ENCODE results near the gene RGS16.

The RGS16 gene

GRCh38 chr1:182565537-182565936, 38.7 kb downstream of the RGS16 start:
- H2BK12ac ChIP-seq (ENCODE audit: low read length in 2 of 2), result no peak overlapping the region
- no peak overlapping the region for H2BK120ac ChIP-seq (ENCODE audit: low read depth, low read length)
- no peak overlapping the region for H3K9ac ChIP-seq (ENCODE audit: low read length)
- DNase-seq, result no peak
- no peak overlapping the region for H3K18ac ChIP-seq (ENCODE audit: low read depth in 1 of 2, low read length in 2 of 2)
- no peak overlapping the region for H3K4me2 ChIP-seq (ENCODE audit: low read length, poor library complexity, severe bottlenecking)
- H3K23ac ChIP-seq (ENCODE audit: low read length in 2 of 2), result no peak overlapping the region
- no peak overlapping the region for H2AFZ ChIP-seq (ENCODE audit: low read depth, low read length)
- no peaks in the 10 kb centered on the region for H3K79me1 ChIP-seq (replicated peaks; ENCODE audit: low read length, poor library complexity, severe bottlenecking)
- H2AK5ac ChIP-seq (ENCODE audit: low read length, severe bottlenecking), result no peak overlapping the region
- 72% methylated on average over 2 of the region's 3 CpGs for WGBS
- H4K91ac ChIP-seq (ENCODE audit: low read length), result no peak overlapping the region
- no peaks in the 10 kb centered on the region for H3K4me1 ChIP-seq (ENCODE audit: control insufficient read depth, insufficient read depth, low read depth, low read length)
- H2BK5ac ChIP-seq (ENCODE audit: low read depth, low read length, poor library complexity, severe bottlenecking), result no peak overlapping the region
- no peak overlapping the region for H3K14ac ChIP-seq (ENCODE audit: low read length in 2 of 2)
- H2BK15ac ChIP-seq (ENCODE audit: low read depth, poor library complexity, severe bottlenecking), result no peak overlapping the region
- no peaks in the 10 kb centered on the region for H3K36me3 ChIP-seq (ENCODE audit: control insufficient read depth in 1 of 2, insufficient read depth in 2 of 2, low read depth in 1 of 2, low read length in 2 of 2)
- H3K4ac ChIP-seq (ENCODE audit: low read depth in 1 of 2, low read length in 2 of 2), result no peak overlapping the region
- no peaks in the 10 kb centered on the region for H3K27me3 ChIP-seq (ENCODE audit: control insufficient read depth in 1 of 2, insufficient read depth in 1 of 2, low read length in 2 of 2)
- H3K9me3 ChIP-seq (ENCODE audit: control insufficient read depth, low read length), result no peaks in the 10 kb centered on the region
- no peak overlapping the region for H3K27ac ChIP-seq (ENCODE audit: low read length, poor library complexity, severe bottlenecking)
- no peak overlapping the region for H4K8ac ChIP-seq (ENCODE audit: low read length)
- no peak overlapping the region for H3K4me3 ChIP-seq (ENCODE audit: insufficient read depth in 1 of 2, low read depth in 1 of 2, low read length in 2 of 2)

- H2BK5ac ChIP-seq (ENCODE audit: low read depth, low read length, poor library complexity, severe bottlenecking), result no peak overlapping the region
- H3K4me1 ChIP-seq (ENCODE audit: control insufficient read depth, insufficient read depth, low read depth, low read length), result no peaks in the 10 kb centered on the region
- no peak overlapping the region for H3K23ac ChIP-seq (ENCODE audit: low read length in 2 of 2)
- H3K79me1 ChIP-seq (replicated peaks; ENCODE audit: low read length, poor library complexity, severe bottlenecking), result no peaks in the 10 kb centered on the region
- no peak overlapping the region for H2AK5ac ChIP-seq (ENCODE audit: low read length, severe bottlenecking)
- H2BK15ac ChIP-seq (ENCODE audit: low read depth, poor library complexity, severe bottlenecking), result no peak overlapping the region
- WGBS, result 100% methylated on average over 1 of the region's 2 CpGs
- no peak overlapping the region for H3K14ac ChIP-seq (ENCODE audit: low read length in 2 of 2)
- no peak overlapping the region for H3K4ac ChIP-seq (ENCODE audit: low read depth in 1 of 2, low read length in 2 of 2)
- no peak overlapping the region for H2AFZ ChIP-seq (ENCODE audit: low read depth, low read length)
- H3K4me2 ChIP-seq (ENCODE audit: low read length, poor library complexity, severe bottlenecking), result no peak overlapping the region
- no peaks in the 10 kb centered on the region for H3K27me3 ChIP-seq (ENCODE audit: control insufficient read depth in 1 of 2, insufficient read depth in 1 of 2, low read length in 2 of 2)
- no peaks in the 10 kb centered on the region for H3K9me3 ChIP-seq (ENCODE audit: control insufficient read depth, low read length)
- DNase-seq, result no peak
- H2BK120ac ChIP-seq (ENCODE audit: low read depth, low read length), result no peak overlapping the region
- no peak overlapping the region for H2BK12ac ChIP-seq (ENCODE audit: low read length in 2 of 2)
- H3K18ac ChIP-seq (ENCODE audit: low read depth in 1 of 2, low read length in 2 of 2), result no peak overlapping the region
- no peak overlapping the region for H4K91ac ChIP-seq (ENCODE audit: low read length)
- no peak overlapping the region for H3K4me3 ChIP-seq (ENCODE audit: insufficient read depth in 1 of 2, low read depth in 1 of 2, low read length in 2 of 2)
- no peak overlapping the region for H3K27ac ChIP-seq (ENCODE audit: low read length, poor library complexity, severe bottlenecking)
- H3K36me3 ChIP-seq (ENCODE audit: control insufficient read depth in 1 of 2, insufficient read depth in 2 of 2, low read depth in 1 of 2, low read length in 2 of 2), result no peaks in the 10 kb centered on the region
- H4K8ac ChIP-seq (ENCODE audit: low read length), result no peak overlapping the region
- H3K9ac ChIP-seq (ENCODE audit: low read length), result no peak overlapping the region
Measured at GRCh38 chr1:182564406-182565004, 39.7 kb downstream of the RGS16 start.

GRCh38 chr1:182563095-182563494, 41.1 kb downstream of the RGS16 start:
- H3K27ac ChIP-seq (ENCODE audit: low read length, poor library complexity, severe bottlenecking), result no peak overlapping the region
- no peak overlapping the region for H2BK5ac ChIP-seq (ENCODE audit: low read depth, low read length, poor library complexity, severe bottlenecking)
- H2AFZ ChIP-seq (ENCODE audit: low read depth, low read length), result no peak overlapping the region
- H3K4ac ChIP-seq (ENCODE audit: low read depth in 1 of 2, low read length in 2 of 2), result no peak overlapping the region
- no peaks in the 10 kb centered on the region for H3K79me1 ChIP-seq (replicated peaks; ENCODE audit: low read length, poor library complexity, severe bottlenecking)
- H3K4me3 ChIP-seq (ENCODE audit: insufficient read depth in 1 of 2, low read depth in 1 of 2, low read length in 2 of 2), result no peak overlapping the region
- no peak overlapping the region for H2BK15ac ChIP-seq (ENCODE audit: low read depth, poor library complexity, severe bottlenecking)
- no peaks in the 10 kb centered on the region for H3K27me3 ChIP-seq (ENCODE audit: control insufficient read depth in 1 of 2, insufficient read depth in 1 of 2, low read length in 2 of 2)
- no peaks in the 10 kb centered on the region for H3K36me3 ChIP-seq (ENCODE audit: control insufficient read depth in 1 of 2, insufficient read depth in 2 of 2, low read depth in 1 of 2, low read length in 2 of 2)
- H3K18ac ChIP-seq (ENCODE audit: low read depth in 1 of 2, low read length in 2 of 2), result no peak overlapping the region
- no peak overlapping the region for H3K9ac ChIP-seq (ENCODE audit: low read length)
- no peaks in the 10 kb centered on the region for H3K9me3 ChIP-seq (ENCODE audit: control insufficient read depth, low read length)
- H3K4me1 ChIP-seq (ENCODE audit: control insufficient read depth, insufficient read depth, low read depth, low read length), result no peaks in the 10 kb centered on the region
- no peak overlapping the region for H4K91ac ChIP-seq (ENCODE audit: low read length)
- H3K23ac ChIP-seq (ENCODE audit: low read length in 2 of 2), result no peak overlapping the region
- H2BK120ac ChIP-seq (ENCODE audit: low read depth, low read length), result no peak overlapping the region
- H4K8ac ChIP-seq (ENCODE audit: low read length), result no peak overlapping the region
- no peak overlapping the region for H3K4me2 ChIP-seq (ENCODE audit: low read length, poor library complexity, severe bottlenecking)
- no peak for DNase-seq
- no peak overlapping the region for H2AK5ac ChIP-seq (ENCODE audit: low read length, severe bottlenecking)
- H3K14ac ChIP-seq (ENCODE audit: low read length in 2 of 2), result no peak overlapping the region
- no peak overlapping the region for H2BK12ac ChIP-seq (ENCODE audit: low read length in 2 of 2)
- WGBS, result 80% methylated on average over 4 of the region's 4 CpGs

- Histone ChIP-seq H2BK120ac (ENCODE audit: low read depth, low read length) (no peak overlapping the region), H3K79me1 (replicated peaks; ENCODE audit: low read length, poor library complexity, severe bottlenecking) (no peaks in the 10 kb centered on the region), H2BK15ac (ENCODE audit: low read depth, poor library complexity, severe bottlenecking) (no peak overlapping the region), H2AFZ (ENCODE audit: low read depth, low read length) (no peak overlapping the region), H3K9ac (ENCODE audit: low read length) (no peak overlapping the region), H3K4me3 (ENCODE audit: insufficient read depth in 1 of 2, low read depth in 1 of 2, low read length in 2 of 2) (no peak overlapping the region), H3K4ac (ENCODE audit: low read depth in 1 of 2, low read length in 2 of 2) (no peak overlapping the region), H3K27me3 (ENCODE audit: control insufficient read depth in 1 of 2, insufficient read depth in 1 of 2, low read length in 2 of 2) (no peaks in the 10 kb centered on the region), H4K8ac (ENCODE audit: low read length) (no peak overlapping the region), H3K4me1 (ENCODE audit: control insufficient read depth, insufficient read depth, low read depth, low read length) (no peaks in the 10 kb centered on the region), H2BK12ac (ENCODE audit: low read length in 2 of 2) (no peak overlapping the region), H2BK5ac (ENCODE audit: low read depth, low read length, poor library complexity, severe bottlenecking) (no peak overlapping the region), H4K91ac (ENCODE audit: low read length) (no peak overlapping the region), H3K4me2 (ENCODE audit: low read length, poor library complexity, severe bottlenecking) (no peak overlapping the region), H3K9me3 (ENCODE audit: control insufficient read depth, low read length) (no peaks in the 10 kb centered on the region), H3K18ac (ENCODE audit: low read depth in 1 of 2, low read length in 2 of 2) (no peak overlapping the region), H3K36me3 (ENCODE audit: control insufficient read depth in 1 of 2, insufficient read depth in 2 of 2, low read depth in 1 of 2, low read length in 2 of 2) (no peaks in the 10 kb centered on the region), H2AK5ac (ENCODE audit: low read length, severe bottlenecking) (no peak overlapping the region), H3K14ac (ENCODE audit: low read length in 2 of 2) (no peak overlapping the region), H3K23ac (ENCODE audit: low read length in 2 of 2) (no peak overlapping the region), H3K27ac (ENCODE audit: low read length, poor library complexity, severe bottlenecking) (no peak overlapping the region)
- DNase-seq, result no peak
- 75% methylated on average over 4 of the region's 4 CpGs for WGBS
Measured at GRCh38 chr1:182561456-182561855, 42.7 kb downstream of the RGS16 start.

Data from mesenchymal stem cell (in vitro differentiated cells and primary cell).